Mesendoderm (in vitro differentiated cells): Measurements from ENCODE around the gene ATP6V0C.

ENCODE experiments used
- DNase-seq: peaks from one replicate; pipeline ENCODE4 v3.0.0; 2013
- H2AK5ac ChIP-seq: 2 replicates; pipeline ENCODE4 v1.6.1; 2013; ENCODE audit warnings: low read length, inconsistent platforms
- H2BK120ac ChIP-seq: 2 replicates; pipeline ENCODE4 v1.6.1; 2013; ENCODE audit warnings: low read depth, mild to moderate bottlenecking, low read length, moderate library complexity, mixed read lengths
- H2BK15ac ChIP-seq: replicated peaks from 2 replicates; pipeline ENCODE4 v1.6.1; 2013; ENCODE audit warnings: low read depth, mild to moderate bottlenecking, moderate library complexity
- H2BK5ac ChIP-seq: 2 replicates; pipeline ENCODE4 v1.6.1; 2013; ENCODE audit warnings: low read length, inconsistent platforms
- H3K18ac ChIP-seq: 2 replicates; pipeline ENCODE4 v1.6.1; 2013; ENCODE audit warnings: mild to moderate bottlenecking, low read length, mixed read lengths
- H3K23ac ChIP-seq: one replicate; pipeline ENCODE4 v1.6.1; 2013; ENCODE audit warnings: low read length
- H3K27ac ChIP-seq: 2 replicates; pipeline ENCODE4 v1.5.1; 2013; ENCODE audit warnings: low read depth, mild to moderate bottlenecking, inconsistent platforms, low read length, moderate library complexity
- H3K27me3 ChIP-seq: 2 replicates; pipeline ENCODE4 v1.6.1; 2013; ENCODE audit warnings: low read length, control low read depth, mild to moderate bottlenecking, inconsistent platforms; ENCODE audit not compliant: insufficient read depth, poor library complexity
- H3K36me3 ChIP-seq: 2 replicates; pipeline ENCODE4 v1.6.1; 2013; ENCODE audit warnings: low read length, inconsistent platforms; ENCODE audit not compliant: control insufficient read depth, insufficient read depth
- H3K4ac ChIP-seq: one replicate; pipeline ENCODE4 v1.6.1; 2013; ENCODE audit warnings: low read depth, mild to moderate bottlenecking, low read length, moderate library complexity
- H3K4me1 ChIP-seq: 2 replicates; pipeline ENCODE4 v1.6.1; 2013; ENCODE audit warnings: low read depth, low read length, inconsistent platforms; ENCODE audit not compliant: control insufficient read depth
- H3K4me2 ChIP-seq: 2 replicates; pipeline ENCODE4 v1.6.1; 2013; ENCODE audit warnings: low read length
- H3K4me3 ChIP-seq: 2 replicates; pipeline ENCODE4 v1.5.1; 2013; ENCODE audit warnings: mild to moderate bottlenecking, low read length
- H3K56ac ChIP-seq: one replicate; pipeline ENCODE4 v1.6.1; 2013; ENCODE audit warnings: low read length
- H3K79me1 ChIP-seq: 2 replicates; pipeline ENCODE4 v1.6.1; 2013; ENCODE audit warnings: low read length, inconsistent platforms
- H3K79me2 ChIP-seq: 2 replicates; pipeline ENCODE4 v1.6.1; 2013; ENCODE audit warnings: mild to moderate bottlenecking, low read length; ENCODE audit not compliant: control insufficient read depth, insufficient read depth
- H3K9ac ChIP-seq: 2 replicates; pipeline ENCODE4 v1.6.1; 2013; ENCODE audit warnings: low read length, inconsistent platforms
- H4K5ac ChIP-seq: one replicate; pipeline ENCODE4 v1.6.1; 2013; ENCODE audit warnings: low read length
- H4K8ac ChIP-seq: one replicate; pipeline ENCODE4 v1.6.1; 2013; ENCODE audit warnings: low read depth, mild to moderate bottlenecking, control low read depth, low read length, moderate library complexity
- WGBS: extraction: QIAGEN DNeasy Blood & Tissue Kit; methylation state at CpG from one replicate; pipeline ENCODE4 v1.1.7; 2013; ENCODE audit warnings: low lambda C conversion rate, missing lambda C conversion rate; ENCODE audit not compliant: insufficient coverage; ENCODE audit errors: extremely low coverage; 5-methylcytosine and 5-hydroxymethylcytosine counted together

The ATP6V0C gene

DNA sequence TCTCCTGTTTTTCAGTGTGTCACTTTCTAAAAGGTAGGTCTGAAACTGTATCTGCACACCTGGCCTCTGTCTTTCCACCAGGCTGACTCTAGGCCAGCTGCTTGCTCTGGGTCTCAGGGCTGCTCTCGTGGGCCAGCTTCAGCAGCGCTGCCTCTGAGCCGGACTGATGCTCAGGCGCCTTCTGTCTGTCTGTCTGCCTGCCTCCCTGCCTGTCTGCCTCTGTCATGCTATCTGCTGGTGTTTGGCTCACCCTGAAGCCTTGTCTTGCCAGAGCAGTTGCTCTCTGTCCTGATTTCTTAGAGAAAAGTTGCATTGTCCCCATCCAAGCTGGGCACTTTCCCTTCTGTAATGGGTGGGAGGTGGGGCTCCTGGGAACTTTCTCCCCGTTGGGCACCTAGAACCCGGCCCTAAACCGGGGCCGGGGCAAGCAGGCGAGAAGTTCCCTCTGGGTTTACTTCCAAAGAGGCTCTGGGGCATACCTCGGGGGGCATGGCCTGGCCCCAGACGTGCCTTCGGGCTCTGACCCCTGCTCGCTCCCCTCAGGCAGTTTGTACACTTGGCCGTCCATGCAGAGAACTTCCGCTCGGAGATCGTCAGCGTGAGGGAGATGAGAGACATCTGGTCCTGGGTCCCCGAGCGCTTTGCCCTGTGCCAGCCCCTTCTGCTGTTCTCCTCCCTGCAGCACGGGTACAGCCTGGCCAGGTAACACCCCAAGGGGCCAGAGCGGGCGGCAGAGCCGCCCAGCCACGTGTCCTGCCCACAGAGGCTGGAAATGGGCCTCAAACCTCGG, 15.9 kb upstream of the ATP6V0C start:
- H3K79me2 ChIP-seq = no peaks in the 10 kb centered on the region
- H3K9ac ChIP-seq = no peak overlapping the region
- H3K27me3 ChIP-seq = no peaks in the 10 kb centered on the region
- no peak overlapping the region for H2BK15ac ChIP-seq
- H3K4me2 ChIP-seq = no peak overlapping the region
- no peak overlapping the region for H2BK120ac ChIP-seq
- no peak overlapping the region for H2BK5ac ChIP-seq
- H3K4me3 ChIP-seq = no peak overlapping the region
- no peaks in the 10 kb centered on the region for H3K36me3 ChIP-seq
- no peak overlapping the region for H2AK5ac ChIP-seq
- no peak for DNase-seq
- H3K27ac ChIP-seq = no peak overlapping the region
- WGBS = no CpG with 5 or more reads among the region's 26 CpGs
- H3K4ac ChIP-seq = no peak overlapping the region
- no peak overlapping the region for H3K18ac ChIP-seq
- H4K5ac ChIP-seq = no peak overlapping the region
- no peak overlapping the region for H3K23ac ChIP-seq
- no peak overlapping the region for H3K56ac ChIP-seq
- H3K79me1 ChIP-seq = no peaks in the 10 kb centered on the region
- no peak overlapping the region for H4K8ac ChIP-seq
- no peaks in the 10 kb centered on the region for H3K4me1 ChIP-seq

DNA sequence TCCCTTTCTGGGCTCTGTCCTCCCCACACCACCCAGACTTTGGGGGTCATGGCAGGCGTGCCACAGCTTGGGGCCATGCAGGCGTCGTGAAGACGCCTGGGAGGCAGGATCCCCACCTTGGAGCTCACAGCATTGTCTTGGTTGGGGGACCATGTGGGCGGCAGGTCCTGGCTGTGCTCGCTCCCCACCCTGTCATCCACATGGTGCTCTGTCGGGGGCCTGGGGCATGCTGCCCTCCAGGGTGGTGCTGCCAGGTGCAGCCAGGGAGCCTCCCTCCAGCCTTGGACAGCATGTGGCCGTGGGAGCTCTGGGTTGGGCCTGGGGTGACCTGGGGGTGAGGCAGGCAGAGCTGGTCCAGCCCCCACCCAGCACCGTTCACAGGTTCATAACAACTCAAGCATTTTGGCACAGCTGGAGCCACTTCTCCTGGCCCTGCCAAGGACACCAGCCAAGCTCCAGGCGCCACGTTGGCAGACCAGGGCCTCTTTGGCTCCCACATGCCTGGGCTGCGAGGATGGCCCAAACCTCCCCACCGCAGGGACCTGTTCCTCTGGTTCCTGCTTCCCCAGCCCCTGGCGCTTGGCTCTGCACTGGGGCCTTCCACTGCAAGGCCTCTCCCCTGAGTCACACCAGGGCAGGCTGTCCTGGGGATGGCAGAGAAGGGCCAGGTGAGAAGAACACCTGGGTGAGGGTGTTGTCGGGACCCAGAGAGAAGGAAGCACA, 15.1 kb upstream of the ATP6V0C start:
- no peaks in the 10 kb centered on the region for H3K36me3 ChIP-seq
- no peaks in the 10 kb centered on the region for H3K79me2 ChIP-seq
- no peak overlapping the region for H4K8ac ChIP-seq
- no peak overlapping the region for H2BK5ac ChIP-seq
- H2BK15ac ChIP-seq = no peak overlapping the region
- no peak for DNase-seq
- no peak overlapping the region for H2AK5ac ChIP-seq
- no peak overlapping the region for H3K27ac ChIP-seq
- no peak overlapping the region for H3K56ac ChIP-seq
- H3K18ac ChIP-seq = no peak overlapping the region
- no CpG with 5 or more reads among the region's 15 CpGs for WGBS
- H3K79me1 ChIP-seq = no peaks in the 10 kb centered on the region
- H3K4me2 ChIP-seq = no peak overlapping the region
- no peak overlapping the region for H2BK120ac ChIP-seq
- no peaks in the 10 kb centered on the region for H3K27me3 ChIP-seq
- no peak overlapping the region for H4K5ac ChIP-seq
- no peak overlapping the region for H3K23ac ChIP-seq
- no peak overlapping the region for H3K9ac ChIP-seq
- no peak overlapping the region for H3K4ac ChIP-seq
- H3K4me3 ChIP-seq = no peak overlapping the region
- no peaks in the 10 kb centered on the region for H3K4me1 ChIP-seq

DNA sequence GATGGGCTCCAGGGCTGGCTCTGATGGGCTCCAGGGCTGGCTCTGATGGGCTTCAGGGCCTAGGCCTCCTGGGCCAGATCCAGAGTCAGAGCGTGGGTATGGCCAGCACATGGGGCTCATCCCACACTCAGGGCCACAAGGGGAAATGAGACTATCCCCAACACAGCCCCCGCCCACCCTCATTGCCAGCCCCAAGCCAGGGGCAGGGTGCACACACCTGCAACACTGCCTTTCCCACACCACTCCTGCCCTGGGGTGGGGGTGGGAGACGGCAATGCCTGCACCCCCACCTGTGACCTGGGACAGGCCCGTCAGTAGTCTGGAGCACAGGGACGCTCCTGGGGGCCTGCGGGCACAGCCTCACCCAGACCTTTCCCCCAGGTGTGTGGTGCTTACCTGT, 14.3 kb upstream of the ATP6V0C start:
- H3K18ac ChIP-seq = no peak overlapping the region
- no peak overlapping the region for H3K27ac ChIP-seq
- no peaks in the 10 kb centered on the region for H3K4me1 ChIP-seq
- no peak overlapping the region for H2AK5ac ChIP-seq
- no peak overlapping the region for H3K4me3 ChIP-seq
- H3K9ac ChIP-seq = no peak overlapping the region
- no peak overlapping the region for H4K8ac ChIP-seq
- no peaks in the 10 kb centered on the region for H3K79me2 ChIP-seq
- H2BK5ac ChIP-seq = no peak overlapping the region
- H3K79me1 ChIP-seq = no peaks in the 10 kb centered on the region
- WGBS = no CpG with 5 or more reads among the region's 6 CpGs
- H3K27me3 ChIP-seq = no peaks in the 10 kb centered on the region
- no peak overlapping the region for H3K56ac ChIP-seq
- no peak overlapping the region for H3K23ac ChIP-seq
- H3K4me2 ChIP-seq = no peak overlapping the region
- H2BK120ac ChIP-seq = no peak overlapping the region
- H3K4ac ChIP-seq = no peak overlapping the region
- no peak overlapping the region for H4K5ac ChIP-seq
- DNase-seq = no peak
- H3K36me3 ChIP-seq = no peaks in the 10 kb centered on the region
- no peak overlapping the region for H2BK15ac ChIP-seq

DNA sequence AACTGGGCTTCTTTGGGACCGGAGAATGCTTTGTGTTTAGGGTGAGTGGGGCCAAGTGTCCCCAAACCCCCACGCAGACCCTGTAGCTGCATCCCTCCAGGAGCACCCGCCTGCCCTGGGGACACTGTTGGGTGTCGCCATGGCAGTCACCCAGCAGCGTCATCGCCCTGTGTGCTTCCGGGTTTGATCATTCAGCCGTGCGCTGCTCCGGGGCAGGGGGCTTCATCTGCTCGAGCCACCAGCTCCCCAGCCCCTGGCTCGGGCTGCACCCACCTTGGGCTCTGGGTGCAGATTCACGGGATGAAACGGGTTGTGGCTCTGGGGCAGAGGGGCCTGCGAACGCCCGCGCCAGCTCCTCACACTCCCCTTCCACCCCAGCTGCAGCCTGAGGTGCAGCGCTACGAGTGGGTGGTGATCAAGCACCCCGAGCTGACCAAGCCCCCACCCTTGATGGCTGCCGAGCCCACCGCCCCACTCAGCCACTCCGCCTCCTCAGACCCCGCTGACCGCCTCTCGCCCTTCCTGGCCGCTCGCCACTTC, 13.8 kb upstream of the ATP6V0C start:
- H4K8ac ChIP-seq = no peak overlapping the region
- H3K56ac ChIP-seq = no peak overlapping the region
- H4K5ac ChIP-seq = no peak overlapping the region
- H3K4me3 ChIP-seq = no peak overlapping the region
- no peaks in the 10 kb centered on the region for H3K27me3 ChIP-seq
- H3K9ac ChIP-seq = no peak overlapping the region
- H3K18ac ChIP-seq = no peak overlapping the region
- H3K79me1 ChIP-seq = no peaks in the 10 kb centered on the region
- no peak for DNase-seq
- H2BK15ac ChIP-seq = no peak overlapping the region
- no peaks in the 10 kb centered on the region for H3K36me3 ChIP-seq
- H3K27ac ChIP-seq = no peak overlapping the region
- no peak overlapping the region for H3K4me2 ChIP-seq
- no peak overlapping the region for H3K4ac ChIP-seq
- no peaks in the 10 kb centered on the region for H3K79me2 ChIP-seq
- H2BK120ac ChIP-seq = no peak overlapping the region
- H2BK5ac ChIP-seq = no peak overlapping the region
- WGBS = no CpG with 5 or more reads among the region's 29 CpGs
- H3K23ac ChIP-seq = no peak overlapping the region
- H3K4me1 ChIP-seq = no peaks in the 10 kb centered on the region
- no peak overlapping the region for H2AK5ac ChIP-seq

DNA sequence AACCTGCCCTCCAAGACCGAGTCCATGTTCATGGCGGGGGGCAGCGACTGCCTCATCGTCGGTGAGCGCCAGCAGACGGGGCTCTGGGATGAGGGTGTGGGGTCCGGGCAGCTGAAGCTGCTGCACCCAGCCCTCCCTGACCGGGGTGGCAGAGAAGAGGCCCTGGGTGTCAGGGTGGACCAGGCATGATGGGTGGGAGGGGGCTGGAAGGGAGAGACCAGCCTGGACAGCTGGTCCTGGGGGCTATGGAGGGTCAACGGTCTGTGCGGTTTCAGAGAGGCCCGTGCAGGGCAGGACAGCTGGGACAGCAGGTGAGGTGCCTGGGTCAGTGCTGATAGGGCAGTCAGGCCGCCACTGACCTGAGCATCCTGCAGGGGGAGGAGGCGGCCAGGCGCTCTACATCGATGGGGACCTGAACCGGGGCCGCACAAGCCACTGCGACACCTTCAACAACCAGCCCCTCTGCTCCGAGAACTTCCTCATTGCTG, 13.3 kb upstream of the ATP6V0C start:
- Histone ChIP-seq H2BK120ac (no peak overlapping the region), H2AK5ac (no peak overlapping the region), H3K18ac (no peak overlapping the region), H2BK15ac (no peak overlapping the region), H3K56ac (no peak overlapping the region), H3K79me1 (no peaks in the 10 kb centered on the region), H3K4me1 (no peaks in the 10 kb centered on the region), H3K36me3 (no peaks in the 10 kb centered on the region), H3K4me3 (no peak overlapping the region), H3K27ac (no peak overlapping the region), H3K9ac (no peak overlapping the region), H3K4ac (no peak overlapping the region), H3K4me2 (no peak overlapping the region), H3K27me3 (no peaks in the 10 kb centered on the region), H3K79me2 (no peaks in the 10 kb centered on the region), H4K5ac (no peak overlapping the region), H2BK5ac (no peak overlapping the region), H3K23ac (no peak overlapping the region), H4K8ac (no peak overlapping the region)
- WGBS = no CpG with 5 or more reads among the region's 20 CpGs
- no peak for DNase-seq
